Neural progenitor cell (in vitro differentiated cells): Measurements from ENCODE around the gene TXNDC11. TPM values are rescaled to one million over a fixed set of nuclear protein-coding genes. Genes with fewer than 3 reads are reported as not detected.

Experiments used
- DNase-seq: peaks from one replicate; pipeline ENCODE4 v3.0.0-alpha.2; 2016; ENCODE audit warnings: low spot score
- H2AFZ ChIP-seq: fragments of 200-600 bp; sonication (generic); replicated peaks from 2 replicates; pipeline ENCODE4 v1.6.1; 2016; ENCODE audit warnings: antibody characterized with exemption
- H3F3A ChIP-seq: fragments of 200-600 bp; sonication (generic); 2 replicates; pipeline ENCODE4 v1.6.1; 2016; ENCODE audit warnings: antibody characterized with exemption, low read depth
- H3K27ac ChIP-seq: fragments of 200-600 bp; sonication (generic); 2 replicates; pipeline ENCODE4 v1.5.1; 2016; ENCODE audit warnings: mild to moderate bottlenecking
- H3K27me3 ChIP-seq: fragments of 200-600 bp; sonication (generic); 2 replicates; pipeline ENCODE4 v1.6.1; 2016; ENCODE audit warnings: mild to moderate bottlenecking, moderate library complexity
- H3K36me3 ChIP-seq: fragments of 200-600 bp; sonication (generic); 2 replicates; pipeline ENCODE4 v1.5.1; 2016
- H3K4me1 ChIP-seq: fragments of 200-600 bp; sonication (generic); 2 replicates; pipeline ENCODE4 v1.6.1; 2016; ENCODE audit warnings: mixed run types
- H3K4me2 ChIP-seq: fragments of 200-600 bp; sonication (generic); 2 replicates; pipeline ENCODE4 v1.6.1; 2016
- H3K4me3 ChIP-seq: fragments of 200-600 bp; sonication (generic); 2 replicates; pipeline ENCODE4 v1.5.1; 2016
- H3K79me2 ChIP-seq: fragments of 200-600 bp; sonication (generic); 2 replicates; pipeline ENCODE4 v1.6.1; 2016; ENCODE audit warnings: low read depth
- H3K9ac ChIP-seq: fragments of 200-600 bp; sonication (generic); 2 replicates; pipeline ENCODE4 v1.6.1; 2016
- H3K9me3 ChIP-seq: fragments of 200-600 bp; sonication (generic); 2 replicates; pipeline ENCODE4 v1.5.1; 2016; ENCODE audit warnings: low read depth
- H4K20me1 ChIP-seq: fragments of 200-600 bp; sonication (generic); 2 replicates; pipeline ENCODE4 v1.6.1; 2016; ENCODE audit warnings: low read depth
- H3K27ac Mint-ChIP-seq: 3 replicates; pipeline ENCODE4 v1.8.0; 2021; ENCODE audit warnings: mixed read lengths
- H3K27me3 Mint-ChIP-seq: 2 replicates; pipeline ENCODE4 v1.8.0; 2022; ENCODE audit warnings: low read depth, mild to moderate bottlenecking, inconsistent platforms, moderate library complexity, mixed read lengths; ENCODE audit not compliant: insufficient read depth
- H3K36me3 Mint-ChIP-seq: 3 replicates; pipeline ENCODE4 v1.8.0; 2021; ENCODE audit warnings: mixed read lengths
- H3K4me1 Mint-ChIP-seq: 3 replicates; pipeline ENCODE4 v1.8.0; 2021; ENCODE audit warnings: mixed read lengths
- H3K4me3 Mint-ChIP-seq: 3 replicates; pipeline ENCODE4 v1.8.0; 2021; ENCODE audit warnings: mild to moderate bottlenecking, moderate library complexity, mixed read lengths
- H3K9me3 Mint-ChIP-seq: 3 replicates; pipeline ENCODE4 v1.8.0; 2020; ENCODE audit warnings: mixed read lengths
- CTCF ChIP-seq: fragments of 200-600 bp; sonication (generic); IDR thresholded peaks from 2 replicates; pipeline ENCODE4 v1.5.1; 2017; ENCODE audit warnings: antibody characterized with exemption, mild to moderate bottlenecking
- EZH2 ChIP-seq: fragments of 200-600 bp; sonication (generic); IDR thresholded peaks from 2 replicates; pipeline ENCODE4 v1.6.1; 2017; ENCODE audit warnings: antibody characterized with exemption, mild to moderate bottlenecking, moderate library complexity
- EZH2phosphoT487 ChIP-seq: fragments of 200-600 bp; sonication (generic); IDR thresholded peaks from 2 replicates; pipeline ENCODE4 v1.6.1; 2017; ENCODE audit warnings: antibody characterized with exemption
- total RNA-seq: library from RNA; depleted of rRNA; stranded (reverse); fragments of >200 nt; gene quantifications from 2 replicates; pipeline ENCODE4 v1.2.3, GENCODE V29; 2015; ENCODE audit warnings: low replicate concordance

TXNDC11 gene
- total RNA-seq, 1 donor from 2014 or later: 7.4 TPM

DNA sequence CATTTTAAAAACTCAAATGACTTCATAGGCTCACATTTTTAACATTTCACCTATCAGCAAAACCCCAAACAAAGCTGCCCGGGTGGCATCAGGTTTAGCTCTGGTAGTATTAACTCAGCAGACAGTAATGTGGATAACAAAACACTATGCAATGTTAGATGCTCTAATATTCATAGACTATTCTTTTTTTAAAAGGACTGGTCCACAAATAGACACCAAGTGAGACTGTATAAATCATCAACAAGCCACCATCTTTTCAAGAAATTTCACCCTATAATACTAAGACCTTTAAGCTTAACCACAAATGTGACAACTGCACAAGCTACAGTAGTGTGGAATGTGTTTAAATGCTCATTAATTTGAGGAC is 54.2 kb downstream of the TXNDC11 start:
- Mint-ChIP-seq H3K27me3 (peaks cover under 1% of the 10 kb centered on the region), H3K9me3 (no peaks in the 10 kb centered on the region), H3K4me1 (peaks cover 19% of the 10 kb centered on the region), H3K36me3 (peaks cover 34% of the 10 kb centered on the region), H3K4me3 (no peak overlapping the region), H3K27ac (no peak overlapping the region)
- H3K9ac ChIP-seq: no peak overlapping the region
- H3K9me3 ChIP-seq: no peaks in the 10 kb centered on the region
- H3K27ac ChIP-seq: no peak overlapping the region
- H3K4me1 ChIP-seq: peaks cover 14% of the 10 kb centered on the region
- no peak overlapping the region for H2AFZ ChIP-seq
- DNase-seq: no peak
- H3K36me3 ChIP-seq: no peaks in the 10 kb centered on the region
- no peaks in the 10 kb centered on the region for H3K27me3 ChIP-seq
- TF ChIP-seq EZH2phosphoT487 (no peak), EZH2 (no peak), CTCF (no peak)
- H3K79me2 ChIP-seq: no peaks in the 10 kb centered on the region
- no peaks in the 10 kb centered on the region for H3F3A ChIP-seq
- peaks cover 27% of the 10 kb centered on the region for H4K20me1 ChIP-seq
- no peak overlapping the region for H3K4me3 ChIP-seq
- no peak overlapping the region for H3K4me2 ChIP-seq

- H3K4me3 ChIP-seq: no peak overlapping the region
- no peaks in the 10 kb centered on the region for H3K36me3 ChIP-seq
- DNase-seq: no peak
- no peaks in the 10 kb centered on the region for H3F3A ChIP-seq
- no peak overlapping the region for H3K4me2 ChIP-seq
- H3K9ac ChIP-seq: no peak overlapping the region
- TF ChIP-seq EZH2phosphoT487 (no peak), EZH2 (no peak), CTCF (no peak)
- no peaks in the 10 kb centered on the region for H3K79me2 ChIP-seq
- Mint-ChIP-seq H3K27ac (no peak overlapping the region), H3K9me3 (no peaks in the 10 kb centered on the region), H3K4me1 (peaks cover 19% of the 10 kb centered on the region), H3K27me3 (peaks cover 2% of the 10 kb centered on the region), H3K36me3 (peaks cover 36% of the 10 kb centered on the region), H3K4me3 (no peak overlapping the region)
- H3K4me1 ChIP-seq: peaks cover 14% of the 10 kb centered on the region
- no peaks in the 10 kb centered on the region for H3K9me3 ChIP-seq
- peaks cover 27% of the 10 kb centered on the region for H4K20me1 ChIP-seq
- H2AFZ ChIP-seq: no peak overlapping the region
- no peak overlapping the region for H3K27ac ChIP-seq
- H3K27me3 ChIP-seq: no peaks in the 10 kb centered on the region
Observed at GRCh38 chr16:11687601-11688519, 54.8 kb downstream of the TXNDC11 start.

- peaks cover 30% of the 10 kb centered on the region for H3K36me3 Mint-ChIP-seq
- Histone ChIP-seq H3K9me3 (no peaks in the 10 kb centered on the region), H3K36me3 (no peaks in the 10 kb centered on the region), H3K4me2 (no peak overlapping the region), H3K4me1 (peaks cover 14% of the 10 kb centered on the region), H4K20me1 (peaks cover 23% of the 10 kb centered on the region), H2AFZ (no peak overlapping the region), H3K27ac (no peak overlapping the region), H3K9ac (no peak overlapping the region), H3K4me3 (no peak overlapping the region), H3F3A (no peaks in the 10 kb centered on the region), H3K27me3 (no peaks in the 10 kb centered on the region), H3K79me2 (no peaks in the 10 kb centered on the region)
- H3K9me3 Mint-ChIP-seq: no peaks in the 10 kb centered on the region
- DNase-seq: no peak
- H3K27ac Mint-ChIP-seq: no peak overlapping the region
- no peak overlapping the region for H3K4me3 Mint-ChIP-seq
- no peak for TF ChIP-seq CTCF
- no peak for TF ChIP-seq EZH2
- no peak for TF ChIP-seq EZH2phosphoT487
- peaks cover 2% of the 10 kb centered on the region for H3K27me3 Mint-ChIP-seq
- H3K4me1 Mint-ChIP-seq: peaks cover 19% of the 10 kb centered on the region
Observed at GRCh38 chr16:11686713-11687380, 55.8 kb downstream of the TXNDC11 start.
